ENCODE results near the gene ASF1B.
A peak's percentile ranks its signal among the peaks of the same experiment; 100 is the strongest.

Gene ASF1B

GRCh38 chr19:14094854-14095253, 41.5 kb downstream of the ASF1B start:
- H3K4me3 ChIP-seq (ENCODE audit: control insufficient read depth, low read depth, low read length), result no peak overlapping the region
- no peak for DNase-seq (ENCODE audit: low read depth)
- no peak for TF ChIP-seq CTCF (IDR thresholded peaks at IDR 0.05; ENCODE audit: control insufficient read depth, insufficient read depth, low read depth, low read length, missing control alignments)

GRCh38 chr19:14093117-14093823, 43.1 kb downstream of the ASF1B start:
- TF ChIP-seq CTCF (IDR thresholded peaks at IDR 0.05; ENCODE audit: control insufficient read depth, insufficient read depth, low read depth, low read length, missing control alignments), result no peak
- no peak overlapping the region for H3K4me3 ChIP-seq (ENCODE audit: control insufficient read depth, low read depth, low read length)
- DNase-seq (ENCODE audit: low read depth), result no peak

GRCh38 chr19:14091813-14092462, 44.5 kb downstream of the ASF1B start:
- no peak for TF ChIP-seq CTCF (IDR thresholded peaks at IDR 0.05; ENCODE audit: control insufficient read depth, insufficient read depth, low read depth, low read length, missing control alignments)
- DNase-seq (ENCODE audit: low read depth), result no peak
- peak overlapping the region; percentile 78 for H3K4me3 ChIP-seq (ENCODE audit: control insufficient read depth, low read depth, low read length)

- H3K4me3 ChIP-seq (ENCODE audit: control insufficient read depth, low read depth, low read length), result peak overlapping the region; percentile 78
- no peak for DNase-seq (ENCODE audit: low read depth)
- TF ChIP-seq CTCF (IDR thresholded peaks at IDR 0.05; ENCODE audit: control insufficient read depth, insufficient read depth, low read depth, low read length, missing control alignments), result peak; percentile 6
Measured at GRCh38 chr19:14091081-14091812, 45.1 kb downstream of the ASF1B start.

GRCh38 chr19:14090509-14091080, 45.8 kb downstream of the ASF1B start, which contains the start of gene SAMD1:
Gene SAMD1 (minus strand): TSS chr19:14090751.
- H3K4me3 ChIP-seq (ENCODE audit: control insufficient read depth, low read depth, low read length), result peak within 1 kb of the TSS; percentile 78
- no peak for TF ChIP-seq CTCF (IDR thresholded peaks at IDR 0.05; ENCODE audit: control insufficient read depth, insufficient read depth, low read depth, low read length, missing control alignments)
- peak; percentile 45 for DNase-seq (ENCODE audit: low read depth)

Data from AG09309 (cell line).